H1 (cell line): ENCODE results near the gene NFASC. TPM values are rescaled to one million over a fixed set of nuclear protein-coding genes. Genes with fewer than 3 reads are reported as not detected.

Experiments
- CTCF ChIA-PET: fragments of 300-600 bp; sonication (Branson Sonifier 250); formaldehyde crosslinking; loops from one replicate; lab custom pipeline; 2021; ENCODE audit not compliant: partially characterized antibody; lab: Charles Lee
- POLR2A ChIA-PET: fragments of 300-600 bp; sonication (Branson Sonifier 250); formaldehyde crosslinking; loops from one replicate; lab custom pipeline; 2021; ENCODE audit warnings: inconsistent platforms; ENCODE audit not compliant: partially characterized antibody; lab: Charles Lee
- DNase-seq, 2 experiments: peaks; one replicate each; pipeline versions ENCODE4 v3.0.0 to v3.0.0-alpha.2; 2010 to 2022; ENCODE audit warnings: low spot score in 2 of 2, low read depth in 1 of 2, mixed read lengths in 1 of 2
- FAIRE-seq: peaks from 2 replicates; lab custom pipeline; 2011; peaks lifted over from hg19 to GRCh38; lab: Jason Lieb, UNC
- H2AFZ ChIP-seq: 2 replicates; pipeline ENCODE4 v1.8.1; 2012; ENCODE audit warnings: low read length, inconsistent platforms
- H2AK5ac ChIP-seq: 2 replicates; pipeline ENCODE4 v1.6.1; 2013; ENCODE audit warnings: low read depth, low read length
- H2BK120ac ChIP-seq: replicated peaks from 2 replicates; pipeline ENCODE3; 2013; ENCODE audit warnings: low read depth, low read length, inconsistent platforms
- H2BK12ac ChIP-seq: 2 replicates; pipeline ENCODE4 v1.6.1; 2013; ENCODE audit warnings: low read depth, low read length
- H2BK15ac ChIP-seq: 2 replicates; pipeline ENCODE4 v1.6.1; 2013; ENCODE audit warnings: low read length
- H2BK20ac ChIP-seq: 2 replicates; pipeline ENCODE4 v1.6.1; 2013; ENCODE audit warnings: low read length
- H2BK5ac ChIP-seq: 2 replicates; pipeline ENCODE4 v1.6.1; 2013; ENCODE audit warnings: low read depth, low read length
- H3K14ac ChIP-seq: 2 replicates; pipeline ENCODE4 v1.6.1; 2013; ENCODE audit warnings: inconsistent platforms; ENCODE audit not compliant: insufficient read length
- H3K18ac ChIP-seq: 2 replicates; pipeline ENCODE4 v1.6.1; 2013; ENCODE audit warnings: low read length; ENCODE audit errors: extremely low read depth
- H3K23ac ChIP-seq: 2 replicates; pipeline ENCODE4 v1.6.1; 2013; ENCODE audit warnings: inconsistent platforms; ENCODE audit not compliant: insufficient read length
- H3K23me2 ChIP-seq: 2 replicates; pipeline ENCODE4 v1.6.1; 2013; ENCODE audit warnings: low read depth, low read length
- H3K27ac ChIP-seq: 2 replicates; pipeline ENCODE4 v1.6.1; 2011; ENCODE audit warnings: low read depth, low read length, inconsistent platforms
- H3K27me3 ChIP-seq, 4 experiments: replicated peaks in 1 of 4; 1 replicate in 1 of 4; 2 replicates in 3 of 4; pipeline versions ENCODE4 v1.6.1 to v1.8.1; 2011 to 2013; ENCODE audit warnings: low read length in 3 of 4, mild to moderate bottlenecking in 3 of 4, inconsistent platforms in 2 of 4, mixed read lengths in 2 of 4, moderate library complexity in 1 of 4; ENCODE audit not compliant: control insufficient read depth in 3 of 4, insufficient read depth in 3 of 4; ENCODE audit errors: extremely low read depth in 1 of 4
- H3K36me3 ChIP-seq, 4 experiments: 2 replicates each; pipeline versions ENCODE4 v1.6.1 to v1.8.1; 2011 to 2013; ENCODE audit warnings: mild to moderate bottlenecking in 4 of 4, low read length in 3 of 4, moderate library complexity in 2 of 4, control low read depth in 1 of 4, inconsistent platforms in 1 of 4; ENCODE audit not compliant: insufficient read depth in 4 of 4, control insufficient read depth in 2 of 4
- H3K4ac ChIP-seq: replicated peaks from 2 replicates; pipeline ENCODE3; 2013; ENCODE audit warnings: low read length, low read depth, mixed read lengths, inconsistent platforms; ENCODE audit not compliant: insufficient read length
- H3K4me1 ChIP-seq, 4 experiments: replicated peaks in 1 of 4; 1 replicate in 1 of 4; 2 replicates in 3 of 4; pipeline versions ENCODE4 v1.6.1 to v1.8.1; 2011 to 2013; ENCODE audit warnings: low read length in 3 of 4, inconsistent platforms in 2 of 4, mixed read lengths in 1 of 4; ENCODE audit not compliant: insufficient read depth in 4 of 4, control insufficient read depth in 3 of 4
- H3K4me2 ChIP-seq, 2 experiments: 2 replicates each; pipeline versions ENCODE4 v1.6.1 to v1.8.1; 2011 to 2013; ENCODE audit warnings: low read depth in 2 of 2, low read length in 2 of 2, control low read depth in 1 of 2, inconsistent platforms in 1 of 2, mild to moderate bottlenecking in 1 of 2; ENCODE audit not compliant: insufficient read depth in 1 of 2
- H3K4me3 ChIP-seq, 4 experiments: fragments of 200-600, 300-600 bp in 1 of 4; sonication (generic), shearing (Covaris generic), sonication (Bioruptor Twin) in 1 of 4; 2 replicates each; pipeline versions ENCODE4 v1.5.1 to v1.8.1; 2011 to 2016; ENCODE audit warnings: low read length in 4 of 4, low read depth in 3 of 4, control low read depth in 2 of 4, inconsistent platforms in 2 of 4, mild to moderate bottlenecking in 2 of 4, mixed read lengths in 1 of 4, moderate library complexity in 1 of 4; ENCODE audit not compliant: insufficient read depth in 2 of 4; ENCODE audit errors: extremely low read depth in 1 of 4
- H3K56ac ChIP-seq: replicated peaks from 2 replicates; pipeline ENCODE3; 2013; ENCODE audit warnings: low read depth, mild to moderate bottlenecking, mixed read lengths, low read length, inconsistent platforms; ENCODE audit not compliant: insufficient read length
- H3K79me1 ChIP-seq: 2 replicates; pipeline ENCODE4 v1.6.1; 2013; ENCODE audit warnings: low read depth, low read length, control low read depth
- H3K79me2 ChIP-seq, 2 experiments: 2 replicates each; pipeline versions ENCODE4 v1.6.1 to v1.8.1; 2012 to 2013; ENCODE audit warnings: low read length in 2 of 2, mild to moderate bottlenecking in 2 of 2, inconsistent platforms in 1 of 2; ENCODE audit not compliant: insufficient read depth in 2 of 2, control insufficient read depth in 1 of 2
- H3K9ac ChIP-seq, 4 experiments: replicated peaks in 1 of 4; 1 replicate in 1 of 4; 2 replicates in 3 of 4; pipeline versions ENCODE4 v1.6.1 to v1.8.1; 2011 to 2013; ENCODE audit warnings: low read depth in 3 of 4, low read length in 3 of 4, control low read depth in 2 of 4, mild to moderate bottlenecking in 2 of 4, moderate library complexity in 2 of 4, inconsistent platforms in 1 of 4; ENCODE audit errors: extremely low read depth in 1 of 4
- H3K9me3 ChIP-seq, 2 experiments: 2 replicates each; pipeline versions ENCODE4 v1.6.1 to v1.8.1; 2012 to 2013; ENCODE audit warnings: mild to moderate bottlenecking in 2 of 2, moderate library complexity in 2 of 2, control low read depth in 1 of 2, inconsistent platforms in 1 of 2, low read depth in 1 of 2, low read length in 1 of 2, mixed read lengths in 1 of 2; ENCODE audit not compliant: insufficient read depth in 2 of 2
- H4K20me1 ChIP-seq, 2 experiments: replicated peaks in 1 of 2; 2 replicates each; pipeline versions ENCODE3 to v1.8.1; 2011 to 2013; ENCODE audit warnings: inconsistent platforms in 2 of 2, low read length in 2 of 2, mild to moderate bottlenecking in 1 of 2; ENCODE audit not compliant: insufficient read depth in 2 of 2, control insufficient read depth in 1 of 2
- H4K5ac ChIP-seq: 2 replicates; pipeline ENCODE4 v1.6.1; 2013; ENCODE audit warnings: low read length, low read depth, mixed read lengths, inconsistent platforms; ENCODE audit not compliant: insufficient read length
- H4K8ac ChIP-seq: 2 replicates; pipeline ENCODE4 v1.8.0; 2013; ENCODE audit warnings: mild to moderate bottlenecking, moderate library complexity, low read length, inconsistent platforms; ENCODE audit not compliant: insufficient read depth; ENCODE audit errors: extremely low read depth
- H4K91ac ChIP-seq: replicated peaks from 2 replicates; pipeline ENCODE3; 2013; ENCODE audit warnings: low read length, mixed read lengths, inconsistent platforms; ENCODE audit not compliant: insufficient read length
- CEBPB ChIP-seq: IDR thresholded peaks from 2 replicates; pipeline ENCODE4 v1.6.1; 2012; ENCODE audit warnings: low read depth, low read length
- CHD1 ChIP-seq: IDR thresholded peaks from 2 replicates; pipeline ENCODE4 v1.6.1; 2012; ENCODE audit warnings: low read depth, low read length, improper control_type of control experiment
- CTBP2 ChIP-seq: IDR thresholded peaks from 2 replicates; pipeline ENCODE4 v1.7.0; 2011; ENCODE audit warnings: borderline replicate concordance, mild to moderate bottlenecking, moderate library complexity, mixed read lengths, low read length; ENCODE audit not compliant: insufficient read depth, insufficient read length
- MAFK ChIP-seq: IDR thresholded peaks from 2 replicates; pipeline ENCODE4 v1.6.1; 2012; ENCODE audit warnings: low read depth, mild to moderate bottlenecking, improper control_type of control experiment, low read length
- POLR2A ChIP-seq, 2 experiments: IDR thresholded peaks; 1 replicate in 1 of 2; 2 replicates in 1 of 2; pipeline ENCODE4 v1.6.1; 2011; ENCODE audit warnings: low read depth in 2 of 2, low read length in 2 of 2, mild to moderate bottlenecking in 2 of 2; ENCODE audit errors: control extremely low read depth in 1 of 2
- RFX5 ChIP-seq: IDR thresholded peaks from 2 replicates; pipeline ENCODE4 v1.6.1; 2011; ENCODE audit warnings: low read depth, low read length, improper control_type of control experiment, borderline replicate concordance
- RXRA ChIP-seq: IDR thresholded peaks from 2 replicates; pipeline ENCODE4 v1.6.1; 2011; ENCODE audit warnings: low read depth, mild to moderate bottlenecking, low read length, moderate library complexity; ENCODE audit not compliant: insufficient read depth
- SIN3A ChIP-seq, 2 experiments: IDR thresholded peaks in 1 of 2; conservative IDR thresholded peaks in 1 of 2; 2 replicates each; pipeline ENCODE4 v1.6.1; 2011 to 2012; ENCODE audit warnings: low read length in 2 of 2, improper control_type of control experiment in 1 of 2, low read depth in 1 of 2, mild to moderate bottlenecking in 1 of 2
- SP2 ChIP-seq: IDR thresholded peaks from 2 replicates; pipeline ENCODE4 v1.6.1; 2012; ENCODE audit warnings: mild to moderate bottlenecking, low read length, inconsistent platforms
- SRF ChIP-seq: IDR thresholded peaks from 2 replicates; pipeline ENCODE4 v1.6.1; 2011; ENCODE audit warnings: mild to moderate bottlenecking, low read depth, low read length, moderate library complexity
- WGBS, 2 experiments: shearing (Covaris generic) in 1 of 2; methylation state at CpG; one replicate each; pipeline versions ENCODE4 v1.1.6 to v1.1.7; 2013 to 2015; ENCODE audit warnings: low lambda C conversion rate in 2 of 2, mixed read lengths in 2 of 2, inconsistent platforms in 1 of 2, low coverage in 1 of 2, missing lambda C conversion rate in 1 of 2; ENCODE audit not compliant: insufficient replicate concordance in 2 of 2, insufficient coverage in 1 of 2, insufficient read length in 1 of 2; ENCODE audit errors: extremely low coverage in 1 of 2, missing lambda C conversion rate in 1 of 2; 5-methylcytosine and 5-hydroxymethylcytosine counted together
- polyA plus RNA-seq, 7 experiments: library from polyadenylated mRNA; depleted of rRNA in 3 of 7; stranded (reverse) in 5 of 7; unstranded in 2 of 7; fragments of >200 nt in 5 of 7; fragments of 200-250 nt in 2 of 7; gene quantifications; 1 replicate in 5 of 7; 2 replicates in 1 of 7; 4 replicates in 1 of 7; pipeline versions ENCODE4 v1.2.1 to v1.2.3, GENCODE V29; 2011 to 2013; ENCODE audit warnings: missing spikeins in 2 of 7, mixed read lengths in 2 of 7
- total RNA-seq: library from RNA; stranded (reverse); fragmentation: NEBNext Ultra II Directional; extraction: Animal tissue kit (Norgen Biotek cat#: 25700); gene quantifications from 2 replicates; pipeline ENCODE4 v1.2.1, GENCODE V29; 2021

Gene NFASC
- total and polyA plus RNA-seq, 2 of the 8 experiments (the other 6 are each of a cell fraction or from before 2014, with no cell fraction given): 5.0 to 15.2 TPM

GRCh38 chr1:205025239-205025638, 154.6 kb downstream of the NFASC start:
- H3K9ac ChIP-seq: no peak overlapping the region
- no peak overlapping the region for H2BK120ac ChIP-seq
- no peaks in the 10 kb centered on the region for H3K36me3 ChIP-seq
- H2AK5ac ChIP-seq: peak overlapping the region; percentile 97
- no peak overlapping the region; the same call in 1 of the 2 replicates for H4K8ac ChIP-seq
- no peak overlapping the region for H2AFZ ChIP-seq
- no peak overlapping the region for H2BK5ac ChIP-seq
- H3K23ac ChIP-seq: no peak overlapping the region
- H3K18ac ChIP-seq: no peak overlapping the region
- WGBS, 2 experiments: 90% methylated on average over 16 of the region's 16 CpGs; no CpG with 5 or more reads in 1 of the 2 experiments
- H3K4ac ChIP-seq: peak overlapping the region; percentile 80
- H3K4me2 ChIP-seq: no peak overlapping the region
- no peak overlapping the region for H3K56ac ChIP-seq
- 0 out of 2 replicates have a peak overlapping the region, but pooled peaks have one; percentile 75 for H2BK12ac ChIP-seq
- CTCF ChIA-PET: interaction anchor here (0.6 to 33.2 kb wide), 8 partner anchors 9 to 392 kb away, joined by 3 to 531 read pairs (median 8); no protein-coding TSS in a partner anchor
- FAIRE-seq (no peak), DNase-seq (no peak)
- H4K91ac ChIP-seq: peak overlapping the region; percentile 91
- no peak overlapping the region for H3K14ac ChIP-seq
- no peak overlapping the region for H3K4me3 ChIP-seq
- H3K27me3 ChIP-seq: no peaks in the 10 kb centered on the region
- no peaks in the 10 kb centered on the region for H3K9me3 ChIP-seq
- no peaks in the 10 kb centered on the region for H3K79me2 ChIP-seq
- H2BK15ac ChIP-seq: peak overlapping the region; percentile 98; the same call in 1 of the 2 replicates
- H3K4me1 ChIP-seq: peaks cover 0 to 4% (median 3%) of the 10 kb centered on the region in 4 experiments; a peak in 5 of 7 replicates
- H4K20me1 ChIP-seq: no peaks in the 10 kb centered on the region
- H3K23me2 ChIP-seq: peaks cover 2% of the 10 kb centered on the region; the same call in 1 of the 2 replicates
- no peak overlapping the region for H3K27ac ChIP-seq
- POLR2A ChIA-PET: no interaction called here
- TF ChIP-seq MAFK (no peak), POLR2A (IDR thresholded peaks at IDR 0.05; ENCODE audit: control extremely low read depth in 1 of 2, low read depth in 2 of 2, low read length in 2 of 2) (no peak), RFX5 (no peak), RXRA (no peak), SIN3A (conservative IDR thresholded peaks at IDR 0.05 in 1 of 2, IDR thresholded peaks at IDR 0.05 in 1 of 2; ENCODE audit: low read depth in 1 of 2, low read length in 2 of 2) (no peak), CTBP2 (no peak), SRF (no peak), CHD1 (no peak), CEBPB (no peak), SP2 (no peak)
- no peak overlapping the region for H4K5ac ChIP-seq
- no peaks in the 10 kb centered on the region for H3K79me1 ChIP-seq
- peak overlapping the region; percentile 75; the same call in 1 of the 2 replicates for H2BK20ac ChIP-seq
